Measurements from ENCODE around the gene NECTIN1.

Gene NECTIN1

GRCh38 chr11:119720311-119720913, 8.6 kb downstream of the NECTIN1 start:
- DNase-seq (ENCODE audit: insufficient read length, low spot score) (no peak), FAIRE-seq (no peak)
- TF ChIP-seq POLR2A (IDR thresholded peaks at IDR 0.05; ENCODE audit: low read depth, low read length) = no peak

GRCh38 chr11:119717839-119718534, 11.0 kb downstream of the NECTIN1 start:
- no peak for TF ChIP-seq POLR2A (IDR thresholded peaks at IDR 0.05; ENCODE audit: low read depth, low read length)
- no peak for DNase-seq (ENCODE audit: insufficient read length, low spot score)
- FAIRE-seq = no peak

DNA sequence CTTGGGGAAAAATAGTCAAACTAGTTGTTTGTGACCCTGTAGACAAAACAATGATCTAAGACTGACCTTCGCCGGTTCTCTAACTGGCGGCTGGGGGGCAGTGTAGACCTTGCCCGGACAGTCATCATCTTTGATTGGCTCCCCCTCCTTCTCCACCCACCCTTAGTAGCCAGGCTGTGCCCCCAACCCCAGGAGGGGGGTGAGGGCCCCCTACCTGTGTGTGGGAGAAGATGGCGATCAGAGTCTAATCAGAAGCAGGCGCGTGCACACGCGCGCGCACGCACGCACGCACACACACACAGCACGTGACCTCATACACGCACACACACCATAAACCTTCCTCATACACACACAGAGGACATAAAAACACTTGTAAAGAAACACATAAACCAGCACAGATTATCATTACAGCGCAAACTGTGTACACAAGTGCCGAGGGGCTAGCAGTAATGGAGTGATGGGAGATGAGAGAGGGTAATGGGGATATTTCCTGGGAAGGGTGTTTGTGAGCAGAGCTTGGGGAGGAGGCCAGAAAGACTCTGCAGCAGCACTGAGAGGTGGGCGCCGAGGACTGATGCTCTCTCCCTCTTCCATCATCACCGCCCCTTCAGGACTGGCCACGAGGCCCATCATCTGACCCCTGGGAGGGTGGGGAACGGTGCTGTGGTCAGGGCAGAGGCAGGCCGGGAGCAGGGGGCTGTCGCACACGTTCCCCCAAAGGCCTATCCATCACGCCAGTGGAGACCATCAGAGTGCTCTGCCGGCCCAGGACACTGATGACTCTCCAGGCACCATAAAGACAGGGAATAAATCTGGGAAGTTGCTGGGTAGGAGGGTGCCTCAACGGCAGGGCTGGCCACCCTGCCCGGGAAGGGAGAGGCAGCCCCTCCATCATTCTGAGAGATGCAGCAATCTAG, 12.2 kb downstream of the NECTIN1 start:
- DNase-seq (ENCODE audit: insufficient read length, low spot score) = no peak
- no peak for TF ChIP-seq POLR2A (IDR thresholded peaks at IDR 0.05; ENCODE audit: low read depth, low read length)
- FAIRE-seq = no peak

- TF ChIP-seq POLR2A (IDR thresholded peaks at IDR 0.05; ENCODE audit: low read depth, low read length) = no peak
- no peak for DNase-seq (ENCODE audit: insufficient read length, low spot score)
- no peak for FAIRE-seq
Measured at GRCh38 chr11:119714590-119714989, 14.4 kb downstream of the NECTIN1 start.

DNA sequence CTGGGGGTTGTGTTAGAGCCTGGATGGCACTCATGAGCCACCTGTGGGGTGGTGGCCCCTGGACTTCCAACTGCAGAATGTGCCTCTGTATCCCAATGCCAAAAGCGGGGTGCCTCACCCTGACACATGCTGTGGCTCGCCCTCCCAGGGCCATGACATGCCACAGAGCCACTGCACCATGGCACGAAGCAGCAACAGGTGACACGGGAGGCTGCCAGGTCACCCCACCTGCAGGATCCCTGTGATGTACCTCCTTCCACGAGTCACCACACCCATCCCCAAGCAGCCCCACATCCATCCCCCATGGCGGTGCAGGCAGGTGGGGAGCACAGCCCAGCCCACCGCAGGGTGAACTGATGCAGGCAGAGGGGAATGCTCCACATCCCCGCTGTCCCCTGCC, 14.8 kb downstream of the NECTIN1 start:
- no peak for TF ChIP-seq POLR2A (IDR thresholded peaks at IDR 0.05; ENCODE audit: low read depth, low read length)
- FAIRE-seq (no peak), DNase-seq (ENCODE audit: insufficient read length, low spot score) (no peak)

DNA sequence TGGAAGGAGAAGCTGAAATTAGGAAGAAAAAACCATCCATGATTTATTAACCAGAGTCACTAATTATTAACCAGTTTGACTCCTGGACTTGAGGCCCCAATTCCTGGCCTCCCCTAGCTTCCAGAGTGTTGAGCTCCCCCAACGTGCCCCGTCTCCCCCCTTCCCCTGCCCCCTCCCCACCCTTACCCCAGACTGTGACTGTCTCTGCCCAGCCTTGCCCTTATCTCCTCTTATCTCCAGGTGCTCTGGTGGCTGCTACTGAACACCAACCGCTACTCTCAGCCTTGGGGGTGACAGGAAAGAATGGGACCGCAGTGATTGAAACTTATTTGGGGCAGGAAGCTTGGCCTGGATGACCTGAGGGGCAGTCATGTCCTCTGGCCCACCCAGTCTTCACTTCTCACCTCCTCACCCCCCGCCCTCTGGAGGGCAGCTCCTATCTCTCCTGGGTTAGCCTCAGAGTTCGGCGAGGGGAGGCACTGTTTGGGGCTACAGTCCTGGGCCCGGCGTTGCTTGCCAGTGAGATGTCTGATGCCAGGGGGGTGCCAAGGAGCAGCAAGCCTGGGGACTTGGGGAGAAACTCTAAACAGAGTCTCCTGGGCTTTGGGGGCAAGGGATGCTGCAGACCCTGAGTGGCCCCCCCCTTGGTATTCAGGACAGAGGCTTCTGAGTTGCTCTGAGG, 15.5 kb downstream of the NECTIN1 start:
- no peak for FAIRE-seq
- no peak for DNase-seq (ENCODE audit: insufficient read length, low spot score)
- TF ChIP-seq POLR2A (IDR thresholded peaks at IDR 0.05; ENCODE audit: low read depth, low read length) = no peak

DNA sequence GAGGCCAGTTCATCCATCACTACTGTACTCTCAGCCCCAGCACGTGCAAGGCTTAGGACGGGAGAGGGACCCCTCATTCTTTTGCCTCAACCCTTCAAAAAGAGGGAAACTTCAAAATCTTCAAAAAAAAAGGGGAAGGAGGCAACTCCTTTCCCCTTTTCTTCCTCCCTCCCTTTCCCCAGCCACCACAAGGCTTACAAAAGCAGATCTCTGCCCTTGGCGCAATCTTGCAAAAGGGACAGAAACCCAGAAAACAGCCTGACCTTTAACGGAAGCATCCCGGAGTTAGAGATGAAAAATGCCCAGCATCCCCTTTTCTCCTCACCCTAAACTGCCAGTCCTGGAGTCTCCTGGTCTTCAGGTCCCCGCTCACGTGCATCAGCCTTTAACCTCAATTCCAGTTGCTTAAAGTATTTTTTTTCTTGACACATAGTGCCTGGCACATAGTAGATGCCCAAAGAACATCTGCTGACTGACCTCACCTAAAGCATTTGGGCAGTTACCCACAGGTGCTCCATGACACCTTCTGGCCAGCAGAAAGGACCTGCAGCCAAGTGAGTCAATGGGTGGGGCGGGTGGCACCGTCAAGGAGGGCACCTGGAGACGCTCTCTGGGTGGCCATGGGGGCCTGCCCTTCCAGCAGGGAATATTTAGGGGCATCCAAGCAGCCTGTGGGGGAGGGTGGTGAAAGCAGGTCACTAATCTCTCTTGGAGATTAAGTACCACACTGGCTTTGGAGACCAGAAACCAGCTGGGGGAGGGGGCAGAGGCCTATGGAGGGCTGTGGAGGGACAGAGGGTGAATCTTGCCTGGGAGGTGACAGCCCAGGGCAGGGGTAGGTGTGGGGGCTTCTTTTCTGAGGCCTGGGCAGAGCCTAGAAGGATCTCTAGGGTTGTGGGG, 16.3 kb downstream of the NECTIN1 start:
- DNase-seq (ENCODE audit: insufficient read length, low spot score) = no peak
- no peak for TF ChIP-seq POLR2A (IDR thresholded peaks at IDR 0.05; ENCODE audit: low read depth, low read length)
- FAIRE-seq = no peak

GRCh38 chr11:119712006-119712405, 17.0 kb downstream of the NECTIN1 start:
- FAIRE-seq (no peak), DNase-seq (ENCODE audit: insufficient read length, low spot score) (no peak)
- TF ChIP-seq POLR2A (IDR thresholded peaks at IDR 0.05; ENCODE audit: low read depth, low read length) = no peak

DNA sequence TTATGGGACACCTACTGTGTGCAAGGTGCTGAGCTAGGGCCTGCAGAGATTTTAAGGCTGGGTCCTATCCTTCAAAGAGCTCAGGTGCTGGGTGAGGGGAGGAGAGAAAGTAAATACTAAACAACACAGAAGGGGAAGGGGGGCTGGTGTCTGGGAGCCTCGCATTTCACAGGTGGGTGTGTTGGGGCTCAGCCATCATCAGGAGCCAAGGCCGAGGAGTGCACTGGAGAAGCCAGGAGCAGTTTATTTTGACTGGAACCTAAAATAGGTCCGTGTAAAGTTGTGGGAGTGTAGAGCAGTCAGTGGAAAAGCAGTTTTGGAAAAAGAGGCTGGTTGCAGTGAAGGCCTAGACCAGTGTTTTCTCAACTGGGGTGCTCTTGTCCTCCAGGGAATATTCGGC, 17.5 kb downstream of the NECTIN1 start:
- no peak for FAIRE-seq
- TF ChIP-seq POLR2A (IDR thresholded peaks at IDR 0.05; ENCODE audit: low read depth, low read length) = no peak
- no peak for DNase-seq (ENCODE audit: insufficient read length, low spot score)

GRCh38 chr11:119710417-119710816, 18.6 kb downstream of the NECTIN1 start:
- FAIRE-seq = no peak
- TF ChIP-seq POLR2A (IDR thresholded peaks at IDR 0.05; ENCODE audit: low read depth, low read length) = no peak
- DNase-seq (ENCODE audit: insufficient read length, low spot score) = no peak

- DNase-seq (ENCODE audit: insufficient read length, low spot score) = no peak
- no peak for FAIRE-seq
- no peak for TF ChIP-seq POLR2A (IDR thresholded peaks at IDR 0.05; ENCODE audit: low read depth, low read length)
Measured at GRCh38 chr11:119709638-119710346, 19.2 kb downstream of the NECTIN1 start.

DNA sequence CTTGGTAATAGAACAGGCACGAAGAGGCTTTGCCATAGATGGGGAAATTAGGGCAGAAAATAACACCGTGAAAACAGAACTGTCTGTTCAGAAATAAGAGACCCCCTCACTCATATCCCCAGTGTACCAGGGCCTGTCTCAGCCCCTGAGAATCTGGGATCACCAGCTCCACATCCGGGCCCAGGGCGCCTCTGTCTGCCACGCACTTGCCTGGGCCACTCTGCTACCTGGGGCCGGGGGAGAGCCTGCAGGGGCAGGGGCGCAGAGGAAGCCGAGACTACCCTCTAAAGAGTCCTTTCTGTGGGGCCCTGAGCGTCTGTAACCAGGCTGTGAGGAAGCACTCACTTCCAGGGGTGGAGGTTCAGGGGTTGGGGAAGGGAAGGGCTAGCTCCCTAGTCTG, 19.8 kb downstream of the NECTIN1 start:
- no peak for FAIRE-seq

More for the DNA sequence above, 19.8 kb downstream of the NECTIN1 start:
- no peak for TF ChIP-seq POLR2A (IDR thresholded peaks at IDR 0.05; ENCODE audit: low read depth, low read length)
- DNase-seq (ENCODE audit: insufficient read length, low spot score) = no peak
